GM21619 (cell line): ENCODE data around the gene IL1R2.

ENCODE experiments used
- ATAC-seq: cut with Tn5 transposase; IDR thresholded peaks from one replicate; pipeline ENCODE4 v1.9.1; 2021; ENCODE audit not compliant: unreplicated experiment

IL1R2 gene

DNA sequence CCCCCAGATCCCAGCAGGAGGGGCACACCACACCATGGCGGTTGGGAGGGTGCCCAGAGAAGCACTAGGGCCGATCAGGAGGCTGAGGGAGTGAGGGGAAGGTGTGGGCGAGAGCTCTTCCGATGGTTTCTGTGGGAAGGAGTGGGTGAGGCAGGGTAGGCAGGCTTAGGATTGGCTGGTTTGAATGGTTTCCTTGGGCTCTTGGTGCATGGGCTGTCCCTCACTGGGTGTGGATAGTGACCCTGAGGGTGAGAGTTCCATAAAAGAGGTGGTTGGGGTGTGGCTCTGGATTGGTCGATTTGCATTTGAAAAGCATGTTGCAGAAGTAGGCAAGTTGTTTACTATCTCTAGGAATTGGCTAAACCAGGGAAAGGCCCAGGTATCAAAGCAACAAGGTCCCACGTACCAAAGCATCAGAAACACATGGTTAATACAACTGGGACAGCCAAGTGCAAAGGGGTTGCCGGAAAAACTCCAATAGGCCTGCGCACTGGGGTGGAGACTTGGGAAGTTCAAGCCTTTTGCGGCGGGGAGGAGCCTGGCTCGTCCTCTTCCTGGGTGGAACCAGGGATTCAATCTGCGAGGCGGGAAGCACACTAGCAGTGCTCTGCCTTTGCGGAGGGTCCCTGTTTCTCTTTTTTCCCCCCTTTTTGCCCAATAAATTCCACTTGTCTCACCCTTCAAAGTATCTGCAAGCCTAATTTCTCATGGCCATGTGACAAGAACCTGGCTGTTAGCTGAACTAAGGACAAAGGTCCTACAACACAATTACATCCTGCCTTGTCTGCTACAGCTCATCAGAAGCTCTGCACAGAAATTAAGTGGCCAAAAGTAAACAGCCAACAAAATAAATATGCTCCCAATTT lies 43.2 kb downstream of the IL1R2 start:
- ATAC-seq, result no peak

DNA sequence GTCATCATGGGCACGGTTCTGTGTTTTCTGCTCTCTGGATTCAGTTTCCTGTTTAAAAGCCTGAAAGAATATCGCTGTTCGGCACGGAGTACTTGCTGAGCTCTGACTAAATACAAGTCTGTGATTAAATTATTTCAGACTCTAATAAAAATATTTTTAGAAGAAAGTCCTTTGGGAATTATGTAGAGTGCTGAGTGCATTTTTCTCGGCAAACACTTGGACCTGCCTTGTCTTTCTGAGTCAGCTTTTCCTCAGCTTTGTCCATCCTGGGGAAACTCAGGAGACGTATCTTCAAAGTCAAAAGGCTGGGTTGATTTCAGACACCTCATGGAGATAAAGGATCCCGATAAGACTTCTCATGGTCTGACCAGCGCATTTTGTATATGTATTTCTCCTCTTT lies 45.9 kb downstream of the IL1R2 start:
- ATAC-seq, result no peak

DNA sequence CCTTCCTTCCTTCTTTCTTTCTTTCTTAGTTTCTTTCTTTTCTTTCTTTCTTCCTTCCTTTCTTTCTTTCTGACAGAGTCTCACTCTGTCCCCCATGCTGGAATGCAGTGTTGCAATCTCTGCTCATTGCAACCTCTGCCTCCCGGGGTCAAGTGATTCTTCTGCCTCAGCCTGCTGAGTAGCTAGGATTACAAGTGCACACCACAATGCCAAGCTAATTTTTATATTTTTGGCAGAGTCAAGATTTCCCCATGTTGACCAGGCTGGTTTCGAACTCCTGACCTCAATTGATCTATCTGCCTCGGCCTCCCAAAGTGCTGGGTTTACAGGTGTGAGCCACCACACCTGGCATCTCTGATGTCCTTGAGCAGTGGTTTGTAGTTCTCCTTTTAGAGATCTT lies 48.5 kb downstream of the IL1R2 start:
- ATAC-seq, result no peak

DNA sequence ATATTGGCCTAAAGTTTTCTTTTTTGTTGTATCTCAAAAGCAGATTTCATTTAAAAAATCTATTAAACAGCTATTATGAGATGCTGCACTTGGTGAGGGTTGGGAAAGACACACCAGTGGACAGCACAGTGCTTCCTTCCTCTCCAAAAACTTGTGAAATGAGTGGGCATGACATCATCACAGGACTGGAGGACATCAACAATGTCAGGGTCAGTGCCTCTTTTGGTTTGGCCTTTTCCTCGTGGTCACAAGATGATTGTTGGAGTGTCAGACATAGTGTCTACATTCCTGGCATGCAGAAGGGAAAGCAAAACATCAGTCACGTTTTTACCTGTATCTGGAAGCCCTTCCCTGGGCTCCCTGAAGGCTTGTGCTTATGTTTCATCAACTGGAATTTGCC lies 49.6 kb downstream of the IL1R2 start:
- no peak for ATAC-seq

DNA sequence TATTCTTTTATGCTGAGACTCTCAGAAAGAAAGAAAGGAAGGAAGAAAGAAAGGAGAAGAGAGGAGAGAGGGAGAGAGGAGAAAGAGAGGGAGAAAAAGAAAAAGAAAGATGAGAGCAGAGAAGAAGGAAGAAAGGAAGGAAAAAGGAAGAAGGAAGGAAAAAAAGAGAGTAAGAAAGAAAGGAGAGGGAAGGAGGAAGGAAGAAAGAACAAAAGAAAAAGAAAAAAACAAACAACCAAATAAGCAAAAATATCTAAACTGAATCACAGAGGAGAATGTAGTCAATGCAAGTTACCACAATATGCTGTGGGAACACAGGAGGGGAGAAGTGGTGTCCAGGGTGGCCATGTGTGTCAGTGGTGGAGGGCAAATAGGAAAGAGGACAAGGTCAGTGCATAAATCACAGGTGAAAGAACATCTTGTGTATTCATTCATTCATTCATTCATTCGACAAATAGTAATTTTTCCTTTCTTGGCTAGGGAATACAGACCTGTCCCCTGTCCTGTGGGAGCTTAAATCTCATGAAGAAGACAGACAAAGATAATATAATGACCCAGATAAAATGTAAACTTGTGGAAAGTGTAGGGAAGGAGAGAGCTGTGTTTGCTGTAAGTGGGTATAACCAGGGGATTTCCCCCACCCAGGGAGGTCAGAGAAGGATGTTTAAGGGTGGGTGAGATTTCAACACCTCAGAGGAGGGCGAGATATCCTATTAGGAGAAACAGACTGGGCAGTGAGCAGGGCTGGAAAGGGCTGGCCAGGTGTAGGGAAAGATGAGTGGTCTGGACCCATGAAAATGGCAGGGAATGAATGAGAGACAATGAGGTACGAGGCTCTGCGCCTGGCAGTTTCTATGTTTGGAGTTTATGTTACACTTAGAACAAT lies 50.7 kb downstream of the IL1R2 start:
- ATAC-seq, result no peak

DNA sequence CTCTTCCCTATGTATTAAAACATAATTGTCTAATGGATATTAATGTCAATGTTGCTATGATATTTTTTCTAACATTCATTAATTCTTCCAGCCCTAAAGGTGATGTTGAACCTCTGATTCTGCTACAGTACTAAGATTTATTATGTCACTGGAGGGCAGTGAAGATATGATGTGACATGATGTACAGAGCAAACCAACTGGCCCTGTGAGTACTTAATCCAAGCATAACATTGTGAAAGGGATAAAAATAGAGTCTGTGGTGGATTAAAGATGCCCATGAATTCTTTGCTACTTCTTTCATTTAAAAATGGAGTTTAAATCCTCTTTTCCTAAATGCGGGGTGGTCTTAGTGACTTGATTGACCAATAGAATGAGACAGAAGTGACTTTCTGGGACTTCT lies 51.8 kb downstream of the IL1R2 start:
- no peak for ATAC-seq

DNA sequence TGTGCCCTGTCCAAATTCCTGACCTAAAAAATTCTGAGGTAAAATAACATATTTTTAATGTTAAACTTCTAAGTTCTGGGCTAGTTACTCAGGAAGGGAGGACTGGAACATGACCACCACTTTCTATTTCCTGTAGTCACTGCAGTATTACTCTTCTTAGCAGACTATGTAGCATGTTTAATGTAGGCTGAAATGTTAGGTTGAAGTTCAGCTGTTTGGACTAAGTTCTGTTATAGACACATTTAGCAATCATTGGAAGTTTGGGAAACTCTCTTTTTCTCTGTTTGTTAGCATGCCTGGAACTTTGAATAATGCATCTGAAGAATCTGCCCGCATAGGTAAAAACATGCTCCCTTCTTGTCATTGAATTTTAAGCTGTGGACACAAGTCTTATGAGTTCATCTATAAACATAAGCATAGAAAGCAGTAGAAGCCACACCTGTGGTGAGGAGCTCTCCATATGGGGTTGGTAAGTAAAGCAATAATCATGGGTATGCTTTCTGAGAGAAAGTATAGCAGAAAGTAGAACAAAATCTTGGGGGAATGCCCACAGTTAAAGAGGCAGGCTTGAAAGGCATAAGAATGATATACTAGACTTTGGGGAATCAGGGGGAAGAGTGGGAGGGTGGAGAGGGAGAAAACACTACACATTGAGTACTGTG lies 52.6 kb downstream of the IL1R2 start:
- ATAC-seq, result no peak

DNA sequence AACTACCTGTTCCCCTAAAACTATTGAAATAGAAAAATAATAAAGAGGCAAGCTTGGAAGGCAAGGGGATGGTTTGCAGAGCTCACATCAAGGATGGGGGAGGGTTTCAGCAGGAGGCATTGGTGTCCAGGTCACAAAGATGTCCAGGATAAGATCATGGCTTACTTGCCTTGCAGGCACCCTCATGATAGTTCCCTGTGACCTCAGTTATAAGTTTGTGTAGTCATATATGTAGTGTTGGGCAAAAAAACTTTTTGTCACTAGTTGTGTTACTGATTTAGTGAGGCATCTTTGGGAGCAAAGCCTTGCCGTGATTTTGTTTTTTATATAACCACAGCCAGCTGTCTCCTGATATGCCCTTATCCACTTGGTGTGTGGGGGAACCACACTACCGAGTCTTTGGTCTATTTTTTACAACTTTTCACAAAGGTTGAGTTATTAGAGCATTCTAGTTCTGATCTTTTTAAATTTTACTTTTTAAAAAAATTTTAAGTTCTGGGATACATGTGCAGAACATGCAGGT lies 53.3 kb downstream of the IL1R2 start:
- no peak for ATAC-seq

DNA sequence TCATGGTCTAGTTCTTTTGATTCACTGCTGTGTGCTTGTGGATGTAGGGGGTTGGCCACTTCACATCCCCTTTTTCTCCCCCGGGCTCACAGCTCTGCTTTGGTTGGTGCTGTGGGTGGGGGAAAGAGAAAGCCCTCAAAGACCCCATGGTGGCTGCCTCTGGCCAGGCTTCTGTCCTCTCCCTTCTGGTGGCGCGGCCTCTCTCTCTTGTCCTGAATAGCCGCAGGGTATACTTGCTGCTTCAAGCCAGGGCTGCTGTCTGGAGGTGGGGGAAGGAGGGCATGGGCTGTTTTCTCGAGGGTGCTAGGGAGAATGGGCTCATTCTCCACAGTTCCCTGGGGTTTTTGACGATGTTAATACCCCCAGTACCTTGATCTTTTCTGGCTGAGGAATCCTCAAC lies 53.9 kb downstream of the IL1R2 start:
- no peak for ATAC-seq

DNA sequence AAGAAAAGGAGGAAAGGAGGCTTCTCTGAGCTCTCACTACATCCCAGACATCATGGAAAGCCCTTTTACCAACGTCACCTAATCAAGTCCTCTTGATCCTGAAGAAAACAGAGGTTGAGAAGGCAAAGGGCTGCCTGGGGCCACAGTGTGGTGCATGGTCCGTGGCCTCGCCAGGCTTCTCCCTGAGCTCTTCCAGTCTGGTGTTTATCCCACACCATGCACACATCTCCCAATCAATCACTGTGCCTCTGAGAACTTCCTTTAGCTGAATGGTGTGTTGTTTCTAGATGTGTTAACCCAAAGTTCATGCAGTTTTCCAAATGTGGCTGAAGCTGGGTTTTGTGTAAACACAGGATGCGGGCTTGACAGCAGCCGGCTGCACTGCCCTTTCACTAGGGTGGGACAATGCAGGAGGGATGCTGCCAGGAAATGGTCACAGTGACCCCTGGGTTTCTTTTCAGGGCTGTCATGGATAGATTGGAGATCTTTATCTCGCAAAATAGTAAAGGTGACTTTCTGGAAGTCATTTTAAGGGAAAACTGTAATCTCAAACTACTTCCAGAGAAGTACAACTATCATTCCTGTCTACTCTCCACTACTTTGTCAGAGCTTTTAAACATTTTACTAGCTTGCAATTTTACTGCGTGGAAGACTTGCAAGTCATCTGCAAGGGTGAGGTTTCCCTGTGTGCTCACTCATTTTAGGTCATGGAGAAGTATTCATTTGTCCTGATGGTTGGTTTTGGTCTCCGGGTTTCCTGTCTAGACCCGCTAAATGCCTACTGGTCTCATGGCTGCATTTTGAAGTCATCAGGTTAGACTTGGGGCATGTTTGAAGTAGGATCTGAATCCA lies 54.6 kb downstream of the IL1R2 start:
- ATAC-seq, result no peak

DNA sequence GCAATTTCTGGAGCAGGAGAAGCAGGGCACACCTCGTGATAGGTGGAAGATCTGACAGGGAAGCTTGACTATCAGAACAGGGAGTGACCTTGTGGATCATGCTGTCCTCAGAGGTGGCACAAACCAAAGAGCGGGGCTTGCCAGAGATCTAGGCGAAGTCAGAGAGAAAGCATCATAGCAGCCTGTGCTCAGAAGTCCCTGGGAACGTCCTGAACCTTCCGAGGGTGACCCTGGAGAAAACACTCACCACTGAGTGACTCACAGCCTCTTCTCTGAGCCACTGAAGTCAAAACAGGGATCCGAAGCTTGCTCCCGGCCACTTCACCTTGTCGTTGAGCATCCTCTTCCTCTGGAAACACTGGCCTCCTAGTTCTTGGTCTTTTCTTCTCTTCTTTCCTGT lies 56.7 kb downstream of the IL1R2 start:
- ATAC-seq, result no peak

DNA sequence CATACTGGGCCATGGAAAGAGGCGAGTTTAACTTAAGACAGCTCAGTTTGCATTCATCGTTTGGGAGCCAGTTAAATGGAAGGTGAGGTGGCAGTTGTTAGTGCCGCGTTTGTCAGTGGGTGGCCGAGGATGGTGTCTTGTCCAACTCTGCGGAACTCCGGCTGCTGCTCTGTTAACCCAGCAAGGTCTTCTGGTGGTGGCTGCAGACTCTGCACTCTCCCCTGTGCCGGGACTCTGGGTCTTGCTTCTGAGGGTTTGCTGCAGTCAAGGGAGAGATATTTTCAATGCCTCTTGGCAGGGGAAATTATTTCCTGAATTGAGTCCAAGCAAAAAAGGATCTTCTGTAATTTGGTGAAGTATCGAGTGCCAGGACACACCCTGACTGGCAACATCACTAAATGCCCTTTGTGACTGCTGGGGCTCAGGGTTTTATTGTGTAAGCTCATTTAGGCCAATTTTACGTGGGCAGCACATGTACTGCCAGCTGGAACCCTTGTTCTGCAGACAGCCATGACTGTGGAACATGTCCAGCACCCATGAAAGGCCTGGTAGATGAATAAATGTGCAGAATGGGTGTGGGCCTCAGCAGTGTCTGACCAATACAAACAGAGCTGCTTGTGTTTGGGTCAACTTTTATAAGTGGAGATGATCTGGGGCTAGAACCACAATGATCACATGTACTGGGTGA lies 58.1 kb downstream of the IL1R2 start:
- no peak for ATAC-seq

DNA sequence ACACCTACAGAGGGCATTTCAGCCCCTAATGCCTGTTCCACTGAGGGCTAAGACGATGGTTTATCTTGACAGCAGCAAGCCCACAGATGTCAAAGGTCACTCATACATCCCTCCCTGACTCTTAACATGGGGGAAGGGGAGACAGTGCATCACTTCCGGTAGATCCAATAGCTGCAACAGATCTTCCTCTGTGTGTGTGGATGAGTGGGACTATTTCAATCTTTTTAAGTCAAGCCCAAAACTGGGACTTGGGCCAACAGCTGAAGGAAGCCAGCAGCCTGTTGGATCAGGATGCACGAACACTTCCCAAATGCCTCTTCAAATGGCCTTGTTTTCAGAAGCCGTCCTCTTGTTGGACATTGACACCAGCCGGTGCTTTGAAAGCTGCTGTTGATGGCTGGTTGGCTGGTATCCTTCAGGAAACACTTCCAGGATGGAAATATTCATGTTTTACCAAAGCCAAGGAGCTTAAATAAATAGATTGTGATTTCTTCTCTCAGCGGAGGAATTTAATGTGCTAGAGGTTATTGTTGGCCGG lies 59.2 kb downstream of the IL1R2 start:
- ATAC-seq, result no peak

DNA sequence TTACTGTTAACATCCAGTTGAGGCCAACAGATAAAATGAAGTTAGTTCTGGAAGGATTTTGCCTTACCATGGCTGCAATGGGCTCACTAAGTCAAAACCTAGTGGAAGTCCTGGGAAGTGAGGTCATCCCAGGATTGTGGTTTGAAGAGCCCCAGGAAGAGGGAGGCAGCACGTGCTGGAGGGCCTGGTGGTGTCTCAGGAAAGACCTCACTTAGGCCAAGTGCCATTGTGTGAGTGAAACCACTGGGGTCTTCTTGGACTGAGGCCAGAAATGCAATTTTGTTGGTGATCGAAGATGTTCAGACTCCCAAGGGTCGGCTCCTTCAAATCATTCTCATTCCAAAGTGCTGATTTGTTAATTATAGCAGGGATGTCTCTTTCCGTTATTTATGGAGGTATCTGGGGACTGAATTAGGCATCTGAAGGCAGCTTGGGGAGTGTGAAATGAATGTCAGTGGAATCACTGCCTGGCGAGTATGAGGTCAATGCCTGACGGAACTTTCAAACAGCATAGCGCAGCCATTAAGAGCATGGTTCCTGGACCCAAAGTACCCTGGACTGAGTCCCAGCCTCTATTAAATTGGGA lies 60.0 kb downstream of the IL1R2 start:
- no peak for ATAC-seq

DNA sequence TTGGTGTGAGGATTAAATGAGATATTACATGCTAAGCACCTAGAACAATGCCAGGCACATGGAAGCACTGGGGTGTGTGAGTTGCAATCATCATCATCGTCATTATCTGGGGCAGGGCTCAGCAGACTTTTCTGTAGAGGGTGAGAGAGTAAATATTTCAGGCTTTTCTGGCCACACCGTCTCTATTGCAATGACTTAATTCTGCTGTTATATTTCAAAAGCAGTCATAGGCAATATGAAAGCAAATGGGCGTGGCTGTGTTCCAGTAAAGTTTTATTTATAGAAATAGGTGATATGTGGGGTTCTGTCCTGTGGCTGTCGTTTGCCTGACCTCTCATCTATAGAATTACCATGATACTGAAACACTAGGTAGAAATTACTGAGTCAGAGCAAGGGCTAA lies 60.6 kb downstream of the IL1R2 start:
- ATAC-seq, result no peak

DNA sequence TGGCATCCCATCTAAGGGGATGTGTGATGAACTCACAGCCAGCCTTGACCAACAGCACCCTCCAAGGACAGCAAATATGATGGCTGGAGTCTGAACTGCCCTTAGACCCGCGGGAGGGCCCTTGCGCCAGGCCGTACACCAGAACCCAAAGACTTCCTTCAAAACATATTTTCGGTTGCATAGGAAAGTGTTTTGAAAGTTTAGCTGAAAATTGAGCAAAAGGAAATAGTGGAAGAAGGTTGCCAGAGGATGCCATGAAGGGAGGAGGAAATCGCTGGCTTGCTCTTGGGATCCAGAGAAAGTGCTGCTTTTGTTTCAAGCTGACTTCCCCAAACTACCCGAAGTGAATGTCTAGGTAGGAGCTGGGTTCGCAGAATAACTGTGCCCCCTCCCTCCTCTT lies 61.3 kb downstream of the IL1R2 start:
- ATAC-seq, result no peak

DNA sequence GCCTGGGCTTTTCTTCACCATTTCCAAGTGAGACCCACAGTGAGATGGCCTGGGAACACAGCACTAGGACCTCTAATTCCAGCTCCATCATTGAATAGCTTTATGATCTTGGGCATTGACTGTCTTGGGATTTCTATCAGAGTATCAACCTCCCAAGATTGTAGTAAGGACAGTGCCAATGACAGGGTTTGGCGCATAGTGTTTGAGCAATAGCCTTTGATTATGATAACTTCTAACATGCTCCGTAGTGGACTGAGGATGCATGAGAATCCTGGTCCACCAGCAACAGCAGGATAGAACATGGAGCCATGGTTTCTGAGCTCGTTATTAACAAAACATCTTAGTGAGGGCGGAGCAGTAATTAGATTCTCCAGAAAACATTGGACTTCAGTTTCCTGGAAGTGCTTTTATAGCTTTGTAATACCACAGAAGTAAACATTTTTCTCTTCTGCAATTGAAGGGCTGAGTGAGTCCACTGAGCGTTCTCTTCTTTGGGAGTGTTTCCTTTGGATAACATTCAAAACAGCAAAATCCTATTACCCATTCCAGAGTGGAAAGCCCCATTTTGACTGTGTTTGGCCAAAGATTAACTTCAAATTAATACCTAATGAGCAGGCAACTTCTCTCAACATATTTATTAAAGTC lies 63.7 kb downstream of the IL1R2 start:
- ATAC-seq, result no peak

DNA sequence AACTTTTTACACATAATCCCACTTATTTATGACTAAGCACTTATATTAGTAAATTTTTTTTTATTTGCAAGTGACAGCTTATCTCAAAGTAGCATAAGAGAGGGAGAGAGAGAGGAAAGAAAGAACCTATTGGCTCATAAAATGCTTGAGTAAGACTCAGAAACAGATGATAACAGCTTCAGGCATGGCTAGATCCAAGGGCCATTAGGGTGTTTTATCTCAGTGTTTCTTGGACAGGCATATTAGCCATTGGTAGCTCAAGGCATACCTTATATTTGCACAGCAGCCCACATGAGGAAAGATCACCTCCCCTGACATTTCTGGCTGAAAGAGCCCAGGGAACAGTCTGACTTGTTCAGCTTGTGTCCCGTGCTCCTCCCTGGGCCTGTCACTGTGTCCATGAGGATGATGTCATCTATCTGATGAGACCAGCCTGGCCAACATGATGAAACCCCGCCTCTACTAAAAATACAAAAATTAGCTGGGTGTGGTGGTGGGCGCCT lies 64.4 kb downstream of the IL1R2 start:
- no peak for ATAC-seq
